GM21825 (cell line): ENCODE data around the gene CDK5R2.
"Not testable (repeated sequence)": the region's sequence is repeated elsewhere in the genome, so short reads cannot be mapped to it uniquely, and the experiment has no call there.

Experiments used
- ATAC-seq: cut with Tn5 transposase; IDR thresholded peaks from one replicate; pipeline ENCODE4 v1.9.1; 2021; ENCODE audit warnings: mild to moderate bottlenecking, moderate library complexity; ENCODE audit not compliant: unreplicated experiment

The CDK5R2 gene

GRCh38 chr2:218959141-218959731 is at the start of gene CDK5R2:
CDK5R2 (plus strand) TSS chr2:218959666; CDS start chr2:218959821, 155 bp downstream.
- peak; percentile 93 for ATAC-seq

GRCh38 chr2:218910741-218911140 is 48.7 kb upstream of the CDK5R2 start:
- ATAC-seq = no peak

- no peak for ATAC-seq
These were observed 39.0 kb upstream of the CDK5R2 start for GRCh38 chr2:218920504-218920903.

GRCh38 chr2:218924757-218925156 is 34.7 kb upstream of the CDK5R2 start:
- no peak for ATAC-seq

- no peak for ATAC-seq
These were observed 34.0 kb upstream of the CDK5R2 start for GRCh38 chr2:218925434-218925833.

GRCh38 chr2:218927422-218927821 is 32.0 kb upstream of the CDK5R2 start:
- no peak for ATAC-seq

- no peak for ATAC-seq
These were observed 31.6 kb upstream of the CDK5R2 start for GRCh38 chr2:218927876-218928275.

GRCh38 chr2:218930488-218930887 is 29.0 kb upstream of the CDK5R2 start:
- ATAC-seq = not testable (repeated sequence)

- not testable (repeated sequence) for ATAC-seq
These were observed 27.7 kb upstream of the CDK5R2 start for GRCh38 chr2:218931751-218932150.

- ATAC-seq = no peak
These were observed 14.6 kb upstream of the CDK5R2 start for GRCh38 chr2:218944759-218945404.

- no peak for ATAC-seq
These were observed 12.8 kb upstream of the CDK5R2 start for GRCh38 chr2:218946621-218947020.

- ATAC-seq = no peak
These were observed 7.3 kb upstream of the CDK5R2 start for GRCh38 chr2:218952160-218952559.

- no peak for ATAC-seq
These were observed 6.0 kb upstream of the CDK5R2 start for GRCh38 chr2:218953366-218953954.

GRCh38 chr2:218954541-218955300 is 4.7 kb upstream of the CDK5R2 start:
- ATAC-seq = no peak

GRCh38 chr2:218956039-218956438 is 3.4 kb upstream of the CDK5R2 start:
- no peak for ATAC-seq

- ATAC-seq = no peak
These were observed 1.8 kb upstream of the CDK5R2 start for GRCh38 chr2:218957671-218958070.

GRCh38 chr2:218958276-218958675 is 1.2 kb upstream of the CDK5R2 start:
- no peak for ATAC-seq

GRCh38 chr2:218959761-218960308 is 369 bp downstream of the CDK5R2 start:
- no peak for ATAC-seq

- ATAC-seq = no peak
These were observed 1.1 kb downstream of the CDK5R2 start for GRCh38 chr2:218960309-218961165.

GRCh38 chr2:218961229-218961628 is 1.8 kb downstream of the CDK5R2 start:
- no peak for ATAC-seq
